ENCODE measurements around the gene MLKL.

MLKL gene

DNA sequence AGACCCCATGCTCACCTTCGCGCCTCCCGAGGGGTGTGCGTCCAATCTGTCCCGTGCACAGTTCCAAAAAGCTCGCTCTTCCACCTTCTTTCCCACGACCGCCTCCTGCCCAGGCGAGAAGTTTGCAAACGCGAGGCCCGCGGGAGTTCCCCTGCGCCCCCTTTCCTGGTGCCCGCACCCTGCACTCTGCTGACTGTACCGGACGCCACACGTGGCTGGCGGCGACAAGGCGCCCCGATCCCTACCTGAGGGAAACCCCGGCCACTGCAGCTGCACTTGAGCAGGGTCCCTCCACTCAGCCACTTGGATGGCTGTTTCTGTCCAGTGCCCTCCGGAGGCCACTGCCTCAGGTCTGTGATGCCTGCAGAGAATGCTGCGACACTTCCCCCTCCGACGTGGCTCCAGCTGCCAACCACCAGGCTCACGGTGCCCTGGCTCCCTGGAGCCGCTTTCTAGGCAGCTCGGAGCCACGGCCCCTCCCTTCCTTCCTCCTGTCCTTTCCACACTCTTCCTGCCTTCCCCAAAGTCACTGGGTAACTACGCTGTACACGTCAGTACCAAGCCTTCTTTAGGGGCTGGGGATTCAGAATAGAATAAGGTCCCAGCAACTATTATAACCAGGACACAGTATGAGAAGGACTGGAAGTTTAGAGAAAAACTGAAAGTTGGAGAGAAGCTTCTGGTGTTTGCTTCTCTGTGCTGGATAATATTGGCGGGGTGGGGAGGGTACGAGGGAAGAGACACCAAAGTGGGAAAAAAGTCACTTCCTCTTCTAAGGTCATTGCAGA is at the start of gene MLKL:
TSS of gene MLKL (minus strand) at position 425 of the 788 bp plus-strand sequence. CDS start 5,105 bp downstream, outside the sequence.
- peak; percentile 29 to 32 for DNase-seq (ENCODE audit: low read depth in 2 of 2, low spot score in 1 of 2)

DNA sequence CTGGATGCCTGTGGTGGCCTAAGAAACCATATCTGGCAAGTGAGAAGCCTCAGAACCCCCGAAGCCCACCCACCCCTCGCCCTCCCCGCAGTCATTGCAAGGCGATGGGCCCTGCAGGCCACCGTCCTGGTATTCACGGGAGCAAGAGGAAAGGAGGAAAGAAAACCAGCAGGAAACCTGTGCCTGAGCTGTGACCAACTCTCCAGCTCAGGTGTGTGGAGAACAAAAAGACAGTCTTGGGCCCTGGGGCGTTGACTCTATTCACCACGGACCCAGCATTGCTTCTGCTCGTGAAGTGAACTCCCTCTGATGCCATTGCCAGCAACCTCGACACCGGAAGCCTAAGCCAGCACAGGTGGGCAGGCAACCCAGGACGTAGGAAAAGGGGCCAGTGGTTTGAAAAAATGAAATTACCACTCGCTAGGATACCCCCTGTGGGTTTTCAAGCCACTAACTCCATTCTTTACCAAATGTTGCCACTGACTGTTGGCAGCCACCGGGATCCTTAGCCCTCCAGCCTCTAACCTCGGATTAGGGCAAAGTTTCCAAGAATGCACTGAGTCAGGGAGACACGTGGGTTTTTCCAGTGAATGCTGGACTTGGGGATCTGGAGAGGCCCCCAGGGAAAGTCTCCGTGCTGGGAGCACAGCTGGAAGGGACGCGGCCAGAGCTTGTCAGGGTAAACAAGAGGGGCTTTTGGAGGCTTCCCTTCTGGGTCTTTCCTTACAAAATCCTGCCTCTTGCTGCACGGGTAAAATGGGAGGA is 48.8 kb upstream of the MLKL start:
- DNase-seq (ENCODE audit: low read depth in 2 of 2, low spot score in 1 of 2), result no peak

DNA sequence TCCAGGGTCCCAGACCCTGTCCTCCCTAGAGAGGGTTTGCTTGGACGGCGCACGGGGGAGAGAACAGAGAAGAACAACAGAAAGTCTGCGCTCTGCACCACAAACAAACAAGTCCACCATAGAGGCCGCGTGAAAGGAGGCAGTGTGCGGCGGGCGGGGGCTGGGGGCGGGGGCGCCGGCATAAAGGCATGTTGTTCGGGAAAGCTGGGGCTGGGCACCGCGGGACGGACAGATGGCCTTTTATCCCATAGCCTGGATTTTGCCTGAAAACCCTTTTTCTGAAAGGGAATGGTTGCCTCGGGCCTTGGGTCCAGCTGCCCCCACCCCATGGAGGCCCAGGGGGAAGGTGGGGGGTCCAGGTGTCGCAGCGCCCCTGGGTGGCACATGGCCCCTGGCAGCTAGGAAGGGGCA is 48.0 kb upstream of the MLKL start:
- no peak for DNase-seq (ENCODE audit: low read depth in 2 of 2, low spot score in 1 of 2)

DNA sequence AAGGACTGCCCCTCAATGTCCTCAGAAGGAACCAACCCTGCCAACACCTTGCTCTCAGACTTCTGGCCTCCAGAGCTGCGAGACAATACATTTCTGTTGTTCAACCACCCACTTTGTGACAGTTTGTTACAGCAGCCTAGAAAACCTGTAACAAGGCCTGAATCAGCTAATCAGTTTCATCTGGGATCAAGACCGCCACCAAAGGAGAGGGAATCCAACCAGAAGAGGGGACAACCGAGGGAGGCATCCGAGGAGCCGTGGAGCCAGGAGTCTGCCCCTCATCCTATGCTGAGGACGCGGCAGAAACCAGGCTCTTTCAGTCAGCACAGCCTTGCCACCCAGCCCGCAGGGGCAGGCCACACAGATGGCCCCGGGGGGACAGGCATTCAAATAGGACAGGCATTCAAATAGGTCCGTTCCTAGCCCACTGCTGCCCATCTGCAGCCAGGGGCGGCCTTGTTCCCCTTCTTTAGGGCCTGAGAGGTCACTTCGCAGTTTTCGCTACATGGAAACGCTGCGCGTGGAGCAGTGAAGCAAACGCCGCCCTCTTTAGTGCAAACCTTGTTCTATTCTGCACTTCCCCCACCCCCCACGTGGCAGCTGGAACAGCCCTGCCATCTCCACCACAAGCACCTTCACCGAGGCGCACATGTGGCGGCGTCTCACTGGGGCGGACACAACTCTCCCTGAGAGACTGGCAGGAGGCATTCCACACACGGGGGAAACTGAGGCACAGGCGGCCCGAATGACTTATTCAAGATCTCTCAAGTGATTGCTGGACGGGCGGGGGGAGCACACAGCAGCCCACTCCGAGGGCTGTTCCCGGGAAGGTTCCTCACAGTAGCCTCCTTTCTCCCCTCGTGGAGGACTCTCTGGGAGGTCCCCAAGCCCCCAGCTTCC is 47.3 kb upstream of the MLKL start:
- no peak for DNase-seq (ENCODE audit: low read depth in 2 of 2, low spot score in 1 of 2)

DNA sequence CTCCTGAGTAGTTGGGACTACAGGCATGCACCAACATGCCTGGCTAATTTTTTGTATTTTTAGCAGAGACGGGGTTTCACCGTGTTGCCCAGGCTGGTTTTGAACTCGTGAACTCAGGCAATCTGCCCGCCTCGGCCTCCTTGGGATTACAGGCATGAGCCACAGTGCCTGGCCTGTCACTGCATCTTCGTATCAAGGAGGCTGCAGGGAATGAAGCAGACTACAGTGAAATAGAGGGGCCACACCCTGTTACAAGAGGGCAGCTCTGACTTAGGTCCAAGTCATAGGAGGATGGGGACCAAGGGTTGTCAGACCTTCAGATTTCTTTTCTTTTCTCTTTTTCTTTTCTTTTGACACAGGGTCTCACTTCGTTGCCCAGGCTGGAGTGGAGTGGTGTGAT is 45.3 kb upstream of the MLKL start:
- DNase-seq (ENCODE audit: low read depth in 2 of 2, low spot score in 1 of 2), result no peak

GRCh38 chr16:74745109-74745615 is 44.5 kb upstream of the MLKL start:
- no peak for DNase-seq (ENCODE audit: low read depth in 2 of 2, low spot score in 1 of 2)

DNA sequence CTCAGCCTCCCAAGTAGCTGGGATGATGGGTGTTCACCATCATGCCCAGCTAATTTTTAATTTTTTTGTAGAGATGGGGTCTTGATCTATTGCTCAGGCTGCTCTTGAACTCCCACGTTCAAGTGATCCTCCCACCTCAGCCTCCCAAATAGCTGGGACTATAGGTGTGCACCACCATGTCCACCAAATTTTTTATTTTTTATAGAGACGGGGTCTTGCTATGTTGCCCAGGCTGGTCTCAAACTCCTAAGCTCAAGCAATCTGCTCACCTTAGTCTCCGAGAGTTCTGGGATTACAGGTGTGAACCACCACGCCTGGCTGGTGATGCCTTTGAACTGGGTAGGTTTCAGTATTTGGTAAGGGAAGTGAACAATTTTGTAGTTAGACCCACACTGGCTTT is 43.9 kb upstream of the MLKL start:
- DNase-seq (ENCODE audit: low read depth in 2 of 2, low spot score in 1 of 2), result no peak

GRCh38 chr16:74743668-74744299 is 43.1 kb upstream of the MLKL start:
- DNase-seq (ENCODE audit: low read depth in 2 of 2, low spot score in 1 of 2), result no peak

DNA sequence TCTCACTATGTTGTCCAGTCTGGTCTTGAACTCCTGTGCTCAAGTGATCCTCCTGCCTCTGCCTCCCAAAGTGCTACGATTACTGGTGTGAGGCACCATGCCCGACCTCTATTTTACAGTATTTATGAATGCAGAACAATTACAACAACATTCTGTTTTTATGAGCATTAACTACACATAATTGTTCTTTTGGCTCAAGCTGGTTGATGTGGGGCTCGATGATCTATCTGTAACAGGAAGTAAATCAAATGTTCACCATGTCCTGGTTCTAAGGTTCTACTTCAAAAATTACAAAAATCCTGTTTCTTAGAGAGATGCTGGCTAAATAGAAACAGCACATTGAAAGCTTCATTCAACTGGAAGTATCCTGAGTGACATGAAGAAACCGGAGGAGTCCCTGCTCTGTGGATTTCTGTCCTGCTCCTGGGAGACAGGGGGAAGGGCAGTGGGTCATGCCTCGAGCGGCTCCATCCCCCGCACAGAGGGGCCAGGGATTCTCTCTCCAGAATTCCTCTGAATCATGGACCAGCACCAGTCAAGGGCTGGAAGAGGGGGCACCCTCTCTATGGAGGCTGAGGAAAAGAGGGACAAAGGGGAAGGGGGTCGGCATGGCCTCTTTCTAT is 42.5 kb upstream of the MLKL start:
- DNase-seq (ENCODE audit: low read depth in 2 of 2, low spot score in 1 of 2), result no peak

GRCh38 chr16:74742051-74742481 is 41.4 kb upstream of the MLKL start:
- no peak for DNase-seq (ENCODE audit: low read depth in 2 of 2, low spot score in 1 of 2)

DNA sequence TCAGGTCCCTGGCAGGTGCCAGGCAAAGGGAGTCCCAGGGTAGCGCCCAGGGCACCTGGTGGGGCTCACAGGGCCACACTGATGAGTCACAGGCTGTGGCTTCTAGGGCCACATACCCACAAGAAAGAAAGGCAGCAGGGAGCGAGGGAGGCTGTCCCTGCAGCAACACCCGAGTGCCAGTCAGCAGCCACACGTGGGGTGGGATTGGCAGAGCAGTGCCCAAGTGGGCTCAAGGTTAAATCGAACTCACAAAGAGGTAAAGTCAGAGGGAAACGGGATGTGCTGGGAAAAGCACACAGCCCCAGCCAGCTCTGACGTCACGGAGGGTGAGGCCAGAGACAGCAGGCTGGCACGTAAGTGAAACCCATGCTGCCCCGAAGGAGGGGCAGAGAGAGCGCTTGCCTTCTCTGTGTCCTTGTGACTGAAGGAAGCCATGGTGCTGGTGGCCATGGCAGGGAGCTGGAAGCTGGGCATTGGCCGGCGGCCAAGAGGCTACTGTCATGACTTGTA is 40.2 kb upstream of the MLKL start:
- no peak for DNase-seq (ENCODE audit: low read depth in 2 of 2, low spot score in 1 of 2)

DNA sequence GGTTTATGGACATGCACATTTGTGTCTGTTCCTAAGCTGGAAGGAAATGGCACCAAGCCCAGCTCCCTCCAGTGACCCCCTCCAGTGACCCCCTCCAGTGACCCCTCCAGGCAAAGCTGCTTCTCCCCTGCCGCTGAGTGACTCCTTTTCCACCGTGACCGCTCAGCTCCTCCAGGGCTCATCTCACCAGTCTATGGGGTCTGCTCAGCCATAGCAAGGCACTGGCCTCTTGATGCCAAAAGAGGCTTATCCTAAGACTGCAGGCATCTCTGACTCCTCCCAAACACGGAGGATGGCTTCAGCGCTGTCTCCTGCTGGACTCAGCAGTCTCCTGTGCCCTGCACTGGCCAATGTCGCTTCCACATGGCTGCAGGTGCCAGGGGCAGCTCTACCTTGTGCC is 38.6 kb upstream of the MLKL start:
- DNase-seq (ENCODE audit: low read depth in 2 of 2, low spot score in 1 of 2), result no peak

GRCh38 chr16:74738816-74739215 is 38.2 kb upstream of the MLKL start:
- DNase-seq (ENCODE audit: low read depth in 2 of 2, low spot score in 1 of 2), result no peak

GRCh38 chr16:74738113-74738541 is 37.5 kb upstream of the MLKL start:
- DNase-seq (ENCODE audit: low read depth in 2 of 2, low spot score in 1 of 2), result no peak

DNA sequence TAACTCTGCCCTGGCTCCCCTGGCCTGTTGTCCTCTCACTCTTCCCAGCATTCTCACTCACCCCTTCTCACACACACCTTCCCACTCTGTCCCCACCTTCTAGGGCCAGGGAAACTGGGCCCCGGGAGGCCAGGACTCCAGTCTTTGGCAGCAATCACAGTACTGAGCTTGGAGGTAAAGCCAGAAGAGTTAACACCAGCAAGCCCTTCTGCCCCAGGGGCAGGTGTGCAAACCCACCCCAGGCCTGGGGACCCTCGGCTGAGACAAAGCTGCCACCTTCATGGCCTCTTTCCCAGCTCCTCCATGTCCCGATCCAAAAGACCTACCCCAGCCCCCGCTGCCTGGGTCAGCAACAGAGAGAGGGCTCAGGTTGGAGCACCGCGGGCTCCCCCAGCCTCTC is 36.9 kb upstream of the MLKL start:
- DNase-seq (ENCODE audit: low read depth in 2 of 2, low spot score in 1 of 2), result no peak

GRCh38 chr16:74736531-74737157 is 36.0 kb upstream of the MLKL start:
- no peak for DNase-seq (ENCODE audit: low read depth in 2 of 2, low spot score in 1 of 2)

DNA sequence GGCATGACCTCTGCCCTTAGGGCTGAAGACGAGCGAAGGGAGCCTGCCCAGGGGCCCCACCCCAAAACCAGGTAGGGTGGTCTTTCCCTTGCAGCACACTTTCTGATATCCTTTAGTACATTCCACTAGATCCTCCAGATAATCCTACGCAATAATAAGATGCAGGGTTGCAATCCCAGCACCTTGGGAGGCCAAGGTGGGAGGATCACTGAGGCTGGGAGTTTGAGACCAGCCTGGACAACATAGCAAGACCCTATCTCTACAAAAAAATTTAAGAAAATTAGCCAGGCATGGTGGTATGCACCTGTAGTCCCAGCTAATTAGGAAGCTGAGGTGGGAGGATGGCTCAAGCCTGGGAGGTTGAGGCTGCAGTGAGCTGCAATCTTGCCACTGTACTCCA is 34.9 kb upstream of the MLKL start:
- DNase-seq (ENCODE audit: low read depth in 2 of 2, low spot score in 1 of 2), result no peak

DNA sequence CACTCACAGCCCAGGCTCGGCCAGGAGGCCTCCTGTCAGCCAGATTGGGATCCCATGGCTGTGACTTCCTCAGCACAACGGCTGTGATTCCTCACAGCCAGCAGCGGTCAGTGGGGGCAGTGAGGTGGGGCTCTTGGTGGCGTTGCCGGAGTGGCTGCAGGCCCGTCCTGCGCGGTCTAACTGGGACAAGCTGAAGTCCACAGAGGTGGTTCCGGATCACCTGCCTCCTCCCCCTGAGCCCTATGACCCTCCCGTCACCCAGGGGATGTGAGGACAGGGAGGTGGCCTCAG is 34.4 kb upstream of the MLKL start:
- no peak for DNase-seq (ENCODE audit: low read depth in 2 of 2, low spot score in 1 of 2)

GRCh38 chr16:74734361-74735161 is 33.9 kb upstream of the MLKL start:
- DNase-seq (ENCODE audit: low read depth in 2 of 2, low spot score in 1 of 2), result no peak

Data from stimulated activated CD8-positive, alpha-beta memory T cell treated with anti-CD3 and anti-CD28 coated beads, Interleukin-4, amount 100 ng/mL, for 1 hour (primary cell).